GM12873 (cell line): Measurements from ENCODE around the gene ERFL.

Experiments
- TF ChIP-seq, protein P1 (sequence below): IDR thresholded peaks from 2 replicates; pipeline ENCODE4 v1.5.1; 2012; ENCODE audit warnings: low read depth, mild to moderate bottlenecking, moderate library complexity, low read length, control low read depth; ENCODE audit not compliant: insufficient read depth; ENCODE audit errors: missing control alignments

The ERFL gene

DNA sequence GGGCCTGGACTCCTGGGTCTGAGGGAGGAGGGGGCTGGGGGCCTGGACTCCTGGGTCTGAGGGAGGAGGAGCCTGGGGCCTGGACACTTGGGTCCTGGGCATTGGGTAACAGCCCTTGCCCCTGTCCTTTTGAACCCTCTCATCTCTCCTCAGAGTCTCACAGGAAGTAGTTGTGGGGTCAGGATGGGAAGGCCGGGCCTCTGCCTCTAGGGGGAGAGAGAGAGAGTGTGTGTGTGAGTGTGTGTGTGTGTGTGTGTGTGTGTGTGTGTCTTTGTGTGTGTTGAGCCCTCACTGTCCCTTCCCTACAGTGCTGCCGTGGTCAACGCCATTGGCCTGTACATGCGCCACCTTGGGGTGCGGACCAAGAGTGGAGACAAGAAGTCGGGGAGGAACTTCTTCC is 34.4 kb downstream of the ERFL start:
- TF ChIP-seq, protein P1, sequence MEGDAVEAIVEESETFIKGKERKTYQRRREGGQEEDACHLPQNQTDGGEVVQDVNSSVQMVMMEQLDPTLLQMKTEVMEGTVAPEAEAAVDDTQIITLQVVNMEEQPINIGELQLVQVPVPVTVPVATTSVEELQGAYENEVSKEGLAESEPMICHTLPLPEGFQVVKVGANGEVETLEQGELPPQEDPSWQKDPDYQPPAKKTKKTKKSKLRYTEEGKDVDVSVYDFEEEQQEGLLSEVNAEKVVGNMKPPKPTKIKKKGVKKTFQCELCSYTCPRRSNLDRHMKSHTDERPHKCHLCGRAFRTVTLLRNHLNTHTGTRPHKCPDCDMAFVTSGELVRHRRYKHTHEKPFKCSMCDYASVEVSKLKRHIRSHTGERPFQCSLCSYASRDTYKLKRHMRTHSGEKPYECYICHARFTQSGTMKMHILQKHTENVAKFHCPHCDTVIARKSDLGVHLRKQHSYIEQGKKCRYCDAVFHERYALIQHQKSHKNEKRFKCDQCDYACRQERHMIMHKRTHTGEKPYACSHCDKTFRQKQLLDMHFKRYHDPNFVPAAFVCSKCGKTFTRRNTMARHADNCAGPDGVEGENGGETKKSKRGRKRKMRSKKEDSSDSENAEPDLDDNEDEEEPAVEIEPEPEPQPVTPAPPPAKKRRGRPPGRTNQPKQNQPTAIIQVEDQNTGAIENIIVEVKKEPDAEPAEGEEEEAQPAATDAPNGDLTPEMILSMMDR, result peak; percentile 38

DNA sequence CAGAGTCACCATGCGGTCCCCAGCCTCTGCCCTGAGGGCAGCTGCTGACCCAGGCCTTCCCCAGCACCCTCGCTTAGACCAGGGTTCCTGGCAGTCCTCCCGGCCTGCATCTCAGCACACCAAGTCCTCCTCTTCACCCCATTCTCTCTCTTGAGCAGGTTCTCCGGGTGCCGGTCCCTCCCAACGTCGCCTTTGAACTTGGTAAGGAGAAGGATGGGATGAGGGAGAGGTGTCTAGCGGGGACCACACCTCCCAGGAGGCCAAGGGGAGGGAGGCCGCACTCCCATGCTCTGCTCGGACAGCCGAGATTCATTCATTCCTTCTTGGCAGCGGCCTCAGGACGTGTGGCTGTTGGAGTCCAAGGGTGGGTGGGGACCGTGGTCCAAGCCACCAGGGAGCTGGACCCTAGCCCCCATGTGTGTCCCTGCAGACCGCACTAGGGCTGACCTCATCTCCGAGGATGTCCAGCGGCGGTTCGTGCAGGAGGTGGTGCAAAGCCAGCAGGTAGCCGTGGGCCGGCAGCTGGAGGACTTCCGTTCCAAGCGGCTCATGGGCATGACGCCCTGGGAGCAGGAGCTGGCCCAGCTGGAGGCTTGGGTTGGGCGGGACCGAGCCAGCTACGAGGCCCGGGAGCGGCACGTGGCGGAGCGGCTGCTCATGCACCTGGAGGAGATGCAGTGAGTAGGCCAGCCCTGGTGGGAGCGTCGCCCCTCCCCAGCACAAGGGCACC is 35.9 kb downstream of the ERFL start:
- TF ChIP-seq, protein P1, result no peak

DNA sequence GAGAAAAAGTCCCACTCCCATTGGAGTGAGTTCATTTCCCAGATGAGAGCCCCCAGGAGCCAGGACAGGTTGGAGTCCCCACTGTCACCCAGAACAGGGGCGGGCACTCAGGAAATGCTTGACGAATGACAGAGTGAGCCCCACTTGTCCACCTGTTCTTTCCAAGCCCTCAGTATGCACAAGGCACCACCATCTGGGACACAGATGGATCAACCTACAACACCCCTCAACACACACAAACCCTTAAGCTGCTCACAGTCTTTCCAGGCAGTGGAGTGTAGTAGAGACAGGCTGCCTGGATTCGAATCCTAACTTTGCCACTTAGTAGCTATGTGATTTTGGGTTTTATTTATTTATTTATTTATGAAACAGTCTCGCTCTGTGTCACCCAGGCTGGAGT is 37.3 kb downstream of the ERFL start:
- TF ChIP-seq, protein P1, result no peak

DNA sequence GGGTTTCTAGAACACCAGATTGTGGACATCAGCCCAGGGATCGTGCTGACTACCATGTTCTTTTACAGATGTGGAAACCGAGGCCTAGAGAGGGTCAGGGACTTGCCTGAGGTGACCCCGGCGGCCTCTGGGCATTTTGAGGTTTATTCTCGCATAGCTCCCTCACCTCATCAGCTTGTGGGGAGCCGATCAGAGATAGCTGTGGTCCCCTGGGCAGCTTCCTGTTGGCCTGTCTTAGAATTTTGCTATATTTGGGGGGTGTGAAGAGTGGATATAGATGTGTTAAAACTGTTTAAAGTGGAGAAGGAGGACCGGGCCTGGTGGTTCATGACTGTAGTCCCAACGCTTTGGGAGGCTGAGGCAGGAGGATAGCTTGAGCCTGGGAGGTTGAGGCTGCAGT is 38.4 kb downstream of the ERFL start:
- TF ChIP-seq, protein P1, result no peak

DNA sequence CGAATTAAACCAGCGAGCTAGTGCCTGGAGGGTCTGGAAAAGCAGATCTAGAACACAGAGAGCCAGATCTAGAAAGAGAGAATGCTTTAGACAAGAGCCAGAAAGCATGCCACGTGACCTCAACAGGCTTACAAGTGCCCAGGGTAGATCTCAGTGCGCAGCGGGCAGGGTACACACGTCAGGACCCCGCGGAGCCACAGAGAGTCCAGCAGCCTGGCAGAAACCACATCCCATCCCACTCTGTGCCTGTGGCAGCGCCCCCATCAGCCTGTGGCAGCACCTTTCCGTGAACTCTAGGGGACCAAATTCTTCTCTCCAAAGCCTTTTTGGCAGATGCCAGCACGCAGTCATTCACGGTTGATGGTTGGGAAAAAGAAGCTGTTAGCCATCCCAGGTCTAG is 39.3 kb downstream of the ERFL start:
- TF ChIP-seq, protein P1, result no peak

DNA sequence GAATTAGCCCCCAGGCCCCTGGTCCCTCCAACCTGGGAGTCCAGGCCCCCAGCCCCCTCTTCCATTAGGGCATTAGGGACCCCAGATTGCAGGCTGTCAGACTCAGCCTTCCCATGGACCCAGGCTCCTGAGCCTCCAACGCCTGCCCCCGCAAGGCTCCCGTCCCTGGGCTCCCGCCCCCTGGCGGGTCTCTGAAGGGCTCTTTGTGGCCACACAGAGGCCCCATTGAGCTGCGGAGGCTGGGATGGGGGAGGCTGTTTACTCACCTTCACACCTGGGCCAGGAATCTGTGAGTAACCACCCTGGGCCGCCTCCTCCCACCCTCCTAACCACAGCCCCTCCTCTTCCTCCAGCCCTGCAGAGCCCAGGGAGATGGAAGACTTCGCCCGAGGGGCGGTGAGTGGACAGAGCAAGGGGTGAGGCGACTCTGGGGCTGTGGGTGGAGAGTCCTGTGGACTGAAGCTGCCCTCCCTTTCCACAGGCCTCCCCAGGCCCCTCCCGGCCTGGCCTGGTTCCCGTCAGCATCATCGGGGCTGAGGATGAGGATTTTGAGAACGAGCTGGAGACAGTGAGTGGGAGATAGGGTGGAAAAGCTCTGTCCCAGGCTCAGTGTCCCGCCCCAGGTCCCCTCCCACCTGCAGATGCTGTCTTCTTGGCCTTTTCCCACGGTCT is 40.4 kb downstream of the ERFL start:
- TF ChIP-seq, protein P1, result peak; percentile 55

DNA sequence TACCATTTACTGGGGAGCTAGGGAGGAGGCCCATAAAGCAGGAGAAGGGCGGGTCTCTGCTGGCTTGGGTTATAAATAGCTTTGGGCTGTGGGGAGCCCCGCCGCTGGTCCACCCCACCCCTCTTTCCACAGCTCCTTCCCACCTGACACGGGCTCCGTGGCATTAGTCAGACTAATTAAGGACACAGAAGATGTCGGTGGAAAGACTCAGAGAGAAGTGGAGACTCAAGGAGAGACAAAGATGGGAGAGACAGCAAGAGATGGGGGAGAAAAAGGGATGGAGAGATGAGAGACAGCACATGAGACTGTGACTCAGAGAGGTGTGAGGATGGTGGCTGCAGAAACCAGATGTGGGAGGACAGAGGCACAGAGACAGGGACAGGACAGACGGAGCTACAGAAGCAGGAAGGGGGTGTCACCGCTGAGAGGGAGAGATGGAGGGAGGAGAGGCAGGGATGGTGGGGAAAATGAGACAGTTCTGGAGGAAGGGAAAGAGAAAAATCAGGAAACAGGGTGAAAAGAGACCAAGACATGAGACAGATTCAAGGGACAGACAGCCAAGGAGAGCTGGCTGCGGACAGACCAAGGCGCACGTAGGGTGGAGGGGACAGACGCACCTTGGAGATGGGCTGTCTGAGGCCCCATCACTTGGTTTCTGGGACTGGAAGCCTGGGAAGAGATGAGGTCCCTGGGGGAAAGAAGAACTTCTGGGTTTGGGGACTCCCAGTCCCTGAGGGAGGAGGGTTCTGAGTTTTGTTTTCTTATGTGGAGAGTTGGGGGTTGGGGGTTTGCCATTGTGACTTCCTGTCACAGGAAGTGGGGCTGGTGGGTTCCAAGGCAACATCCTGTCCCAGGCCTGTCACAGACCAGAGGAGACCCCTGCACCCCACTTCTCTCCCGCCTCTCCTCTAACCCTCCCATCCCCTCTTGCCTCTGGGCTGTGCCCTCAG is 41.2 kb downstream of the ERFL start:
- TF ChIP-seq, protein P1, result no peak
